ENCODE data around the gene GPATCH2L.

DNA sequence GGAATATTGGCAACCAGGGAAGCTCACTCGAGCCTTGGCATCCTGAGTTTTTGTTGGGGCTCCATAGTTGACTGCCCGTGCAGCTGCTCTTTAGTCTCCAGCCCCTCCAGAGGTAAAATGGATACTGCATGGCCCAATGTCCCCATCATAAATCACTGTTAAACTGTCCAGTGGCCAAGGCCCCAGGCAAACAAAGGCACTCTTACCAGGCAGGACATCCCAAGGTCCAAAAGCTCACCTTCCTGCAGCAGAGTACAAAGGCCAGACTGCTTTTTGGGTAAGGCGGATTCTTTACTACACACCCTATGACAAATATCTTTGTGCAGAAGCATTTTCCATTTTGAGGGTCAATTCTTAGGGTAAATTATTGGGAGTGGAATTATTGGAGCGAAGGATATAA lies 81.1 kb downstream of the GPATCH2L start:
- TF ChIP-seq EZH2phosphoT487 (IDR thresholded peaks at IDR 0.05; ENCODE audit: low read length) (no peak), EZH2 (optimal IDR thresholded peaks at IDR 0.05; ENCODE audit: low read depth, low read length) (no peak)
- TF ChIP-seq, protein P1, sequence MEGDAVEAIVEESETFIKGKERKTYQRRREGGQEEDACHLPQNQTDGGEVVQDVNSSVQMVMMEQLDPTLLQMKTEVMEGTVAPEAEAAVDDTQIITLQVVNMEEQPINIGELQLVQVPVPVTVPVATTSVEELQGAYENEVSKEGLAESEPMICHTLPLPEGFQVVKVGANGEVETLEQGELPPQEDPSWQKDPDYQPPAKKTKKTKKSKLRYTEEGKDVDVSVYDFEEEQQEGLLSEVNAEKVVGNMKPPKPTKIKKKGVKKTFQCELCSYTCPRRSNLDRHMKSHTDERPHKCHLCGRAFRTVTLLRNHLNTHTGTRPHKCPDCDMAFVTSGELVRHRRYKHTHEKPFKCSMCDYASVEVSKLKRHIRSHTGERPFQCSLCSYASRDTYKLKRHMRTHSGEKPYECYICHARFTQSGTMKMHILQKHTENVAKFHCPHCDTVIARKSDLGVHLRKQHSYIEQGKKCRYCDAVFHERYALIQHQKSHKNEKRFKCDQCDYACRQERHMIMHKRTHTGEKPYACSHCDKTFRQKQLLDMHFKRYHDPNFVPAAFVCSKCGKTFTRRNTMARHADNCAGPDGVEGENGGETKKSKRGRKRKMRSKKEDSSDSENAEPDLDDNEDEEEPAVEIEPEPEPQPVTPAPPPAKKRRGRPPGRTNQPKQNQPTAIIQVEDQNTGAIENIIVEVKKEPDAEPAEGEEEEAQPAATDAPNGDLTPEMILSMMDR (IDR thresholded peaks at IDR 0.05; ENCODE audit: low read length): no peak
